GM18873 (cell line): Measurements from ENCODE around the gene BCAS1.

Experiments
- ATAC-seq: cut with Tn5 transposase; IDR thresholded peaks from one replicate; pipeline ENCODE4 v1.9.1; 2021; ENCODE audit warnings: mild to moderate bottlenecking, moderate library complexity, moderate number of reproducible peaks; ENCODE audit not compliant: unreplicated experiment, low FRiP score

Gene BCAS1

GRCh38 chr20:53896647-53897046 is 173.7 kb downstream of the BCAS1 start:
- no peak for ATAC-seq

GRCh38 chr20:53896041-53896440 is 174.4 kb downstream of the BCAS1 start:
- ATAC-seq = no peak

- ATAC-seq = no peak
These were observed 175.0 kb downstream of the BCAS1 start for GRCh38 chr20:53895385-53895755.

GRCh38 chr20:53894707-53895384 is 175.5 kb downstream of the BCAS1 start:
- no peak for ATAC-seq
